K562 (cell line): ENCODE results near the gene COPA. TPM values are rescaled to one million over a fixed set of nuclear protein-coding genes. Genes with fewer than 3 reads are reported as not detected.

Experiments
- ATF4 ChIP-seq: fragments of 450-650 bp; formaldehyde crosslinking; IDR thresholded peaks from 2 replicates; pipeline ENCODE4 v1.4.0; 2022; ENCODE audit warnings: mild to moderate bottlenecking, moderate library complexity
- CBX1 ChIP-seq: sonication (generic); IDR thresholded peaks from 2 replicates; pipeline ENCODE4 v1.6.1; 2016; ENCODE audit warnings: antibody characterized with exemption, low read depth, mild to moderate bottlenecking
- CEBPG ChIP-seq, 3 experiments: fragments of 200-800 bp in 1 of 3; sonication (Bioruptor generic) in 1 of 3; sonication (generic) in 1 of 3; formaldehyde crosslinking in 1 of 3; IDR thresholded peaks in 2 of 3; conservative IDR thresholded peaks in 1 of 3; 2 replicates each; pipeline versions ENCODE4 v1.6.1 to v1.8.0; 2016 to 2022; ENCODE audit warnings: missing compliant biosample characterization in 2 of 3, missing genetic modification characterization in 2 of 3, mild to moderate bottlenecking in 1 of 3, missing genetic modification reagents in 1 of 3
- E2F8 ChIP-seq: fragments of 450-650 bp; IDR thresholded peaks from 2 replicates; pipeline ENCODE4 v1.7.1; 2018; ENCODE audit warnings: mild to moderate bottlenecking, low read depth; ENCODE audit not compliant: partially characterized antibody
- ETV1 ChIP-seq: fragments of 450-650 bp; conservative IDR thresholded peaks from 2 replicates; pipeline ENCODE4 v1.6.1; 2016; ENCODE audit warnings: missing genetic modification characterization, control low read depth, low read depth, missing compliant biosample characterization
- HBP1 ChIP-seq: fragments of 450-650 bp; formaldehyde crosslinking; IDR thresholded peaks from 2 replicates; pipeline ENCODE4 v1.4.0; 2022; ENCODE audit warnings: missing genetic modification characterization
- JUND ChIP-seq, 2 experiments: IDR thresholded peaks; 2 replicates in 1 of 2; 3 replicates in 1 of 2; pipeline ENCODE4 v1.6.1; 2011; ENCODE audit warnings: borderline replicate concordance in 2 of 2, low read depth in 2 of 2, low read length in 2 of 2, improper control_type of control experiment in 1 of 2, missing biosample characterization in 1 of 2, missing genetic modification characterization in 1 of 2, missing genetic modification reagents in 1 of 2
- KDM2B ChIP-seq: fragments of 250-450 bp; sonication (Bioruptor Pico); IDR thresholded peaks from 2 replicates; pipeline ENCODE4 v1.8.0; 2021; ENCODE audit warnings: mild to moderate bottlenecking, moderate library complexity
- KLF6 ChIP-seq: fragments of 250-450 bp; sonication (Bioruptor Pico); IDR thresholded peaks from 2 replicates; pipeline ENCODE4 v1.4.0; 2020; ENCODE audit warnings: mild to moderate bottlenecking, moderate library complexity, borderline replicate concordance
- PHTF2 ChIP-seq: fragments of 250-450 bp; sonication (Bioruptor Pico); IDR thresholded peaks from 2 replicates; pipeline ENCODE4 v1.5.0; 2021; ENCODE audit warnings: mild to moderate bottlenecking
- RFX7 ChIP-seq: fragments of 250-450 bp; sonication (Bioruptor Pico); IDR thresholded peaks from 2 replicates; pipeline ENCODE4 v1.5.1; 2021; ENCODE audit warnings: mild to moderate bottlenecking
- XRCC5 ChIP-seq: fragments of 200-400 bp; formaldehyde crosslinking; IDR thresholded peaks from 2 replicates; pipeline ENCODE4 v1.6.1; 2017; ENCODE audit warnings: low read depth, mild to moderate bottlenecking, low read length
- ZNF12 ChIP-seq: sonication (generic); formaldehyde crosslinking; IDR thresholded peaks from 2 replicates; pipeline ENCODE4 v1.4.0; 2020; ENCODE audit warnings: mild to moderate bottlenecking, missing genetic modification reagents
- ZNF121 ChIP-seq: sonication (generic); formaldehyde crosslinking; conservative IDR thresholded peaks from 2 replicates; pipeline ENCODE4 v1.8.0; 2022; ENCODE audit warnings: missing genetic modification reagents
- ZNF282 ChIP-seq: sonication (generic); formaldehyde crosslinking; IDR thresholded peaks from 2 replicates; pipeline ENCODE4 v1.8.1; 2023; ENCODE audit warnings: missing genetic modification reagents
- ZNF57 ChIP-seq: fragments of 450-650 bp; formaldehyde crosslinking; IDR thresholded peaks from 2 replicates; pipeline ENCODE4 v1.4.0; 2020; ENCODE audit warnings: mild to moderate bottlenecking, moderate library complexity
- ZNF592 ChIP-seq: fragments of 450-650 bp; IDR thresholded peaks from 2 replicates; pipeline ENCODE4 v1.6.1; 2017; ENCODE audit warnings: antibody characterized with exemption, mild to moderate bottlenecking
- polyA plus RNA-seq, 8 experiments: library from polyadenylated mRNA; depleted of rRNA in 4 of 8; stranded (reverse) in 5 of 8; unstranded in 3 of 8; fragments of >200 nt; fragmentation: Nextera tagmentation in 2 of 8; fragmentation: Illumina TruSeq in 1 of 8; extraction: Ambion mirVana in 2 of 8; extraction: Trizol in 1 of 8; gene quantifications; 2 replicates each; pipeline versions ENCODE4 v1.2.1 to v1.2.3, GENCODE V29; 2011 to 2014; ENCODE audit warnings: inconsistent platforms in 1 of 8, missing spikeins in 1 of 8
- total RNA-seq, 7 experiments: library from RNA; depleted of rRNA in 6 of 7; stranded (reverse); fragments of >200 nt in 6 of 7; fragmentation: Illumina TruSeq in 2 of 7; extraction: Trizol in 2 of 7; gene quantifications; 2 replicates each; pipeline versions ENCODE4 v1.2.1 to v1.2.3, GENCODE V29; 2011 to 2021; ENCODE audit warnings: low replicate concordance in 1 of 7

Gene COPA
- total and polyA plus RNA-seq, 9 of the 15 experiments (the other 6 are each of a cell fraction or from before 2014, with no cell fraction given) = 49.8 to 222 (median 110) TPM

GRCh38 chr1:160362168-160362957, 19.3 kb upstream of the COPA start (continued):
- TF ChIP-seq XRCC5 (no peak), E2F8 (peak; percentile 60), ZNF121 (no peak), CBX1 (no peak), ETV1 (tag) (peak; percentile 76), KLF6 (CRISPR knock-in tag) (0 out of 2 replicates have a peak, but pooled peaks have one; percentile 77), ZNF592 (peak; percentile 54; the same call in 1 of the 2 replicates), ZNF57 (CRISPR knock-in tag) (no peak), ZNF282 (CRISPR knock-in tag) (no peak), CEBPG (CRISPR knock-in tag; IDR thresholded peaks at IDR 0.05) (peak; percentile 99), CEBPG (tag; conservative IDR thresholded peaks at IDR 0.05 in 1 of 2, IDR thresholded peaks at IDR 0.05 in 1 of 2) (peak; percentile 97 to 100), PHTF2 (CRISPR knock-in tag) (no peak), ZNF12 (CRISPR knock-in tag) (no peak), ATF4 (CRISPR knock-in tag) (peak; percentile 96), HBP1 (0 out of 2 replicates have a peak, but pooled peaks have one; percentile 7), KDM2B (CRISPR knock-in tag) (no peak), JUND (IDR thresholded peaks at IDR 0.05; ENCODE audit: borderline replicate concordance, low read depth, low read length) (peak; percentile 91), JUND (tag; IDR thresholded peaks at IDR 0.05; ENCODE audit: borderline replicate concordance, low read depth, low read length) (peak; percentile 65; the same call in 1 of the 3 replicates), RFX7 (CRISPR knock-in tag) (no peak)
